ENCODE data around the gene NKD2.
"Not testable (repeated sequence)": the region's sequence is repeated elsewhere in the genome, so short reads cannot be mapped to it uniquely, and the experiment has no call there.

NKD2 gene

DNA sequence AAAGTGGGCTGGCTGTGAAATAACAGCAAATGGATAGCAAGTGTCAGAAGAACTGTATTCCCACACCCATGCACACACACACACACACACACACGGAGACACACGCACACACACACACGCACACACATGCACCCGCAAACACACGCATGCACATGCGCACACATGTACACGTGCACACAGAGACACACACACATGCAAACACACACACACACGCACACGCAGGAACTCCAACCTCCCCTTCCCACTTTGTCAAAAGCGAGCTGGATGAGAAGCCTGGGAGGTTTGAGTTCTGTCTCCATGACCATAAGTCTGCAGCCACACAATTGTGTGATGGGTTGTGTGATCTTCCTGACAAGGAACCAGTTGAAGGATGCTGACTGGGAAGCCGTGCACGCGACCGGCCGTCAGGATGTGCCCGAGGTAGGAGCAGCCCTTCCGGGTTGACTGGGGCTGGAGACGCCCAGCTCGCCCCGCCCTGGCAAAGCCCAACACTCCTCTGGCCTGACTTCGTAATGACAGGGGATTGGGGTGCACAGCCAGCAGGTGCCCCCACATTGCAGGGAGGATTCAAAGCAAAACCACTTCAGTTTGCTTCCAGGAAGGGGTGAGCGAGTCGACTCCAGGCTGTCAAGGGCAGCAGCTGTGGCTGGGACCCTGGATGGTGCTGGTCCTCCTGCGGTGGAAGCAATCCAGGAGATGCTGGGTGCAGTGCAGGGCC lies 29.3 kb upstream of the NKD2 start:
- no peak for DNase-seq

DNA sequence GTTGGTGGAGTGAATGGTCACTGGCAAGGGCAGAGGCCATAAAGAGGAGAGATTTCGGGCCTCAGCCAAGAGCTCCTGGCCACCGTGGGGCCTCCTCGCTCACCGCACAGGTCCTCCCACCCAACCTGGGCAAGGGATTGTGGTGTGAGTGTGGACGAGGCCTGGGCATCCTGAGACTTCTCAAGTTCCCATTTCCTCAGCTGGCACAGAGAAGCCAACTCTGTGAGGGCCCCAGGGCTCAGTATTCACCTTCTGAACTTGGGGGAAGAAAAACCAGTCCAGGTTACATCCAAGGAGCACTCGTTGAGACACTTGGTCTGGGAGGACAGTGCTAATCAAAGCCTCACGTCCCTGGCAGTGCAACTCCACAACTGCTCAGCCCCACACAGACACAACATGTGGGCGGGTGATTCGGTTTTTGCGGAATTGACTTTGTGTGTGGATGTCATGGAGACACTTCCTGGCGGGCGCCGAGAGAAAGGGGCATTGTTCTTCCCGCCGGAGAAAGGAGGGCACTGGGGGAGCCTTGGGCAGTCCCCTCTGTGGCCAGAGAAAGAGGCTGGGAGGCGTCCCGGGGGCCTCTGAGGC lies 28.5 kb upstream of the NKD2 start:
- DNase-seq = no peak

DNA sequence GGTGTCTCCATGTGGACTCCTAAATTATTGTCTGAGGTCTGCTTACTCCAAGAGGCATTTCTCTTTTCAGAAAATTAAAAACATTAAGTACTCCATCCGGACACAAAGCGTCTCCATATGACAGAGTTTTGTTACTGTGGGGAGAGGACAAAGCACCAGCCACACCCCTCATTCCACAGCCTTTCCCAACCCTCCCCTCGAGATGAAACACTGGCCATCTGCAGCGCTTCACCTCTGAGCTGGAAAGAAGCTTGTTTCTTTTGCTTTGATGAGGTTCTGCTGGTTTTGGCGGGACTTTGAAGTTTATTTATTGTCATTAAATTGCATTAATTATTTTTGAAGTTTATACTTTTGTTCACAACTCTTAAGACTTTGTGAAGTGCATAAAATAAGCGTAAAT lies 27.6 kb upstream of the NKD2 start:
- no peak for DNase-seq

DNA sequence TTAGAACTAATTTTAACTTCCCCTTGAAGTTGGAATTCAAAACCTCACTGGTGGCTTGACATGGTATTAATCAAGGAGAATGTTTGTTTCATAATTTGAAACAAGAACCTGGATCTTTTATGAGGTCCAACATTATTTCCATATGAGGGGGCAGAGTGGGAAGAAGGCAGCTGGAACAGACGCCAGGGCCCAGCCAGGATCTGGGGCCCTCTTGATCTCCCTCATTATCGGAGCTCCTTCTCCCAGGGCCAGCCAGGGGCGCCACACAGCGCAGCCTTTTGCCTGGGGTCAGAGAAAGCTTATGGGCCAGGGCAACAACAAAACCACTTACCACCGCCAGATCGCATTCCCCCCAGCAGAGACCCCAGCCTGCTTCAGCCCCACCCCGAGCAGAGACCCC lies 27.1 kb upstream of the NKD2 start:
- DNase-seq = no peak

DNA sequence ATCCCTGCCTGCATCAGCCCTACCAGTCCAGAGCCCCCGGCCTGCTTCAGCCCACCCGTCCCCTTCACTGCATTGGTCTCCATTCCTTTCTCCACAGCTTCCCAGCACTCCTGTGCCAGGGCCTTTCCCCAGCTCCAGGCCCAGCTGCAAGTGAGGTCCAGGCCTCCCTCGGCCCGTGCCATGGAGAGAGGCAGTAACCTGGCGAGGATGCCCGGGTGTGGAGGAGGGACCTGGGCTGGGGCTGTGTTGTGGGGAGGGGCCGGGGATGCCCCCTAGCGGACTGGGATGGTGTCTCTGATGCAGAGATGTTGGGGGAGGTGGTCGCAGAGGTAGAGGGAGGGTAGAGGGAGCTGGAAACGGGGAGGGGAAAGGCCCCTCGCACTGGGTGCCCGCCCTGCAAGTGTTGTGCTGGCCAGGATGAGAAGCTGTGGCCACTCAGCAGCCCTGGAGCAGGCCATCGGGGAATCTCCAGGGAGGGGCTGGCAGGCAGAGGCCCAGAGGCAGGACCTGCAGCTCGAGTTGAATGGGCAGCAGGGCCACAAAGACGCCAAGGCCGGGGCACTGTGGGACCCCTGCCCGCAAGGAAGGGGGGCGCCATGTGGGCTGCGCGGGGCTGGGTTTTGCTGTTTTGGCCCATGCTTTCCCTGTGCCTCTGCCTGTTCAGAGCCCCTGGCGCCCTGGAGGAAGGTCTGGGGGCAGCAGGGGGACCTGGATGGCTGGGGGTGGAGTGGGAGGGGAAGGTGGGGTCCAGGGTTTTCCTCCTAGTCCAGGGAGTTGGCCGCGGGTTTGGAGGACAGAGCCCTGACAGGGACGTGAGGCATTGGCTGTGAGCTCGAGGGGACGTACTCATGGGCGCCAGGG lies 26.0 kb upstream of the NKD2 start:
- DNase-seq = no peak

DNA sequence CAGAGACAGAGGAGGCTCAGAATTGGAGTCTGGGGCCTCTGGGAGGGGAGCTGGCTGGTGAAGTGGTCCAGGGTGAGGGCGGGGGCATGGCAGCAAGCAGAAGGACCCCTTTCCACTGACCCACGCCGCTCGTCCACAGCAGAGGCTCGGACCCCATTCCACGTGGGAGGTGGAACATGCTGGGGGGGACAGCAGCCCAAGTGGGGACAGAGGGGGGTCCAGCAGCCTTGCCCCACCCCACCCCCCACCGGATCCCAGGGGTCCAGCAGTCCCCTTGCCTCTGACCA lies 25.4 kb upstream of the NKD2 start:
- DNase-seq = no peak

DNA sequence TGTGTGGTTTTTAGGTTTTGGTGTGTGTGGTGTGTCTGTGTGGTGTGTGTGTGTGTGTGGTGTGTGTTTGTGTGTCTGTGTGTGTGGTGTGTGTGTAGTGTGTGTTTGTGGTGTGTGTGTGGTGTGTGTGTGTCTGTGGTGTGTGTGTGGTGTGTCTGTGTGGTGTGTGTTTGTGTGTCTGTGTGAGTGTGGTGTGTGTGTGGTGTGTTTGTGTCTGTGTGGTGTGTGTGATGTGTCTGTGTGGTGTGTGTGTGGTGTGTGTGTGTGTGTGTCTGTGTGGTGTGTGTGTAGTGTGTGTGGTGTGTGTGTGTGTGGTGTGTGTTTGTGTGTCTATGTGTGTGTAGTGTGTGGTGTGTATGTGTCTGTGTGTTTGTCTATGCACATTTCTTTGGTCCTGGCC lies 25.0 kb upstream of the NKD2 start:
- DNase-seq = no peak

DNA sequence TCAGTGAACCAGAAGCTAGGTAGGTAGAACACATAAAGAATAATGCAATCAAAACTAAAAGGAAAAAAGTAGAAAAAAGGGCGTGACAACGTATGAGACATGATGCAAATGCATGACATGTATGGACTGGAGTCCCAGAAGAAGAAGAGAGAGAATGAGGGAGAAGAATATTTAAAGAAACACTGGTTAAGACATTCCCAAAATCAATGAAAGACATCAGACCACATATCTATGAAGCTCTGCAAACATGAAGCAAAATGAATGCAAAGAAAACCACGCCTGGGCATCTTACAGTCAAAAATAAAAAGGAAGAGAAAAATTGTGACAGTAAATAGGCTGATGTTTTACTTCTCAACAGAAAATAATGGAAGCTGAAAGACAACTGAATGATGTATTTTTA lies 23.8 kb upstream of the NKD2 start:
- no peak for DNase-seq

DNA sequence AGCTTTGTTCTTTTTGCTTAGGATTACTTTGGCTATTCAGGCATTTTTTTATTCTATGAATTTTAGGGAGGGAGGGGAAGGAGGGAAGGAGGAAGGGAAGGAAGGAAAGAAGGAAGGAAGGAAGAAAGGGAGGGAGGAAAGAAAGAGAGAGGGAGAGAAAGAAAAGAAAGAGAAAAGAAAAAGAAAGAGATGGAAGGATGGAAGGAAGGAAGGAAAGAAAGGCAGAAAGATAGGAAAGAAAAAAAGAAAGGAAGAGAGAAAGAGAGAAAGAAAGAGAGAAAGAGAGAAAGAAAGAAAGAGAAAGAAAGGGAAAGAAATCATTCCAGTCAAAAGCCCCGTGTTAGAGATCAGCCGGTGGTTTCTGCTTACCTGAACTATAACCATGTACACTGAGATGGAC lies 20.8 kb upstream of the NKD2 start:
- DNase-seq = no peak

DNA sequence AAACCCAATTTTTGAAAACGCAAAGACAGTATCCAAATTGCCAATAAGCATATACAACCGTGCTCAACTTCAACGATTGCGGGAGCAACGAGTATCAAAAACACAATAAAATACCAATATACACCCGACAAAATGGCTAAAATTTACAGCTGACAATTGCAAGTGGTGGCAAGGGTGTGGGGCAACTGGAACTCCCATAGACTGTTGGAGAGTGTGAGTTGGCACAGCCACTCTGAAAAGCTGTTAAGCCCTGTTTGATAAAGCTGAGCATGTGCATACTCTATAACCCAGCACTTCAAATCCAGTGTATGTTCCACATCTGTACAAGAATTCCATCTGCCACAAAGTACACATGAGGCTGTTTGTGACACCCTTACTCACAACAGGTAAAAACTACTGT lies 20.3 kb upstream of the NKD2 start:
- DNase-seq = no peak

DNA sequence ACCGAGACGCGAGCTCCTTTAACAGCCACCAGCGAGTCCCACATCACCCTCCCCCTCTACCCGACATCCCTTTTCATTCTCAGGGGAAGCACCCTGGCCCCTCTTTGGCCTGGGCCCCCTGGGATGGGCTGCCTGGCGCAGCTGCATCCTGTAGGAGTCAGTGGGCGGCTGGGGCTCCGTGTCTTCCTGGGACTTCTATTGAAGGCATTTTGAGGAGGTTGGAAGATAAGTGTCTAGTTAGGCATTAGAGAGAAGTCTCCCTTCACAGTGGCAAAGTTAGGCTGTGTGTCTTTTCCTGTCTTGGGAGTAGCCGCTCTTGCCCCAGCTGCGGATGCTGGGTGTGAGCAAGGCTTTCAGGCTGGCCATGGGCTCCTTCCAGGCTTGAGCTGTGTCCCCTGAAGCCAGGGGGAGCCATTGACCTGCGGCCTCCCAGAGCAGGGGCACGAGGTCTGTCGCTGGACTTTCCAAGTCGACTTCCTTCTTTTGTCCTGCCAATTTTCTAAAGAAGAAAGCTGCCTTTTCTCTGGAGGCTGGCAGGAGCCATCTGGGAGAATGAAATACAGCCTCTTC lies 18.6 kb upstream of the NKD2 start:
- no peak for DNase-seq

DNA sequence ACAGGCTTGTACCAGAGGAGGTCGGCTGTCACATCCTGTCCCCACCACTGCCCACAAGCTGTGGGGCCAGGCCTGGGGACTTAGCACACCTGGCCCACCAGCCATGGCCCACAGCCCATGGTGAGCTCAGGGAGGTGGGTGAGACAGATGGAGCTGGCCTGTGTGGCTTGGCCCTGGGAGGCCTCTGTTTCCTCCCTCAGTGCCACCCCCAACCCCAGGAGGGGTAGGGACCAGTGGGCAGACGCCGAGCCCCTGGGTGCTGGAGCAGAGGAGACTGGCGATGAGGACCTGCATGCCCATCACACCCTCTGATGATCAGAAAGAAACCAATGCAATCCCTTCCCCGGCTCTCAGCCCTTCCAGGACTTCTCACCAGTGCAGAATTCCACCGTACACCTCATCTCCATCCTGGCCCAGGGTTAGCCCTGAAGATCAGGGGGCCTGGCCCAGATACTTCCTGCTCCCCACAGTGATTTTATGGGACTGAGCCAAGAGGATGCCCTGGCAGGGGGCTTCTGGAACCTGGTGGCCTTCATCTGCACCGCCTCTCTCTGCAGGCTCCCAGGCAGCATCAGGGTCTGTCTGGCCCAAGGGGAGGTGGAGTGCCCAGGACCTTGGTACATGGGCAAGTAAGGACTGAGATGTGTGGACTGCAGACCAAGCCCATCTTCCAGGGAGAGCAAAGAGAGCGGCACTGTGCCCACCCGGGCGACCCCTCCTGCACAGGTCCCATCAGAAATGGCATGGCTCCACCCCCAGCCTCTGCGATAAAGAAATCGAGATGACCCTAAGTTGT lies 16.9 kb upstream of the NKD2 start:
- DNase-seq = no peak

DNA sequence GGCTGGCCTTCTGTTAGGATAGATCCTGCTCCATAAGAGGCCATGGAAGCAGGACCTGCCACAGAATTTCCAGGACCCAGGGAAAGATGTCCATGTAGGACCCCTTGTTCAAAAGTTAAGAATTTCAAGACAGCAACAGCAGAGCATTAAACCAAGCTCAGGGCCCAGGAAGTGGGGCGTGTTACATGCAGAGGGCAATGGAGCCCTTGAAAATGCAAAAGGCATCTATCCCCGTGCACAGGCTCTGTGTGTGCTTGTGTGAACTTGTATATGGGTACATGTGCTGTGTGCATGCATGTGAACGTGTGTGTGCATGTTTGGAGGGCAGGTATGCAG lies 14.4 kb upstream of the NKD2 start:
- DNase-seq = no peak

DNA sequence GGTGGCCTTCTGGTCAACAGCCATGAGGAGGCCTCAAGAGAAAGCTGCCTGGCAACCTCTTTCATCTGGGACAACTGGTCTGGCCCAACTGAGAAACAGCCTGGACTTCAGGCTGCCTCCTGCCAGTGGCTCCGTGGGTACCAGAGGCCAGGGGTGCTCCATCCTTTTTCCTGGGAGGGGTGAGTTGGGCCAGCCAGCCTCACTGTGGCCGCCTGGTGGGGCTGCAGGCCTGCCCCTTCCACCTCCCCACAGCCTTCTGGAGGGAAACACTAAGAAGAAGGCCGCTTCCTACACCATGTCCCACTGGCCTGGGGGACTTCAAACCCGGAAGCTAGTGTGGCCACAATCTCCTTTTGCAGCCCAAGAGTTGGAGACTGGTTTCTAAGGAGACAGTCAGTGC lies 13.8 kb upstream of the NKD2 start:
- no peak for DNase-seq

DNA sequence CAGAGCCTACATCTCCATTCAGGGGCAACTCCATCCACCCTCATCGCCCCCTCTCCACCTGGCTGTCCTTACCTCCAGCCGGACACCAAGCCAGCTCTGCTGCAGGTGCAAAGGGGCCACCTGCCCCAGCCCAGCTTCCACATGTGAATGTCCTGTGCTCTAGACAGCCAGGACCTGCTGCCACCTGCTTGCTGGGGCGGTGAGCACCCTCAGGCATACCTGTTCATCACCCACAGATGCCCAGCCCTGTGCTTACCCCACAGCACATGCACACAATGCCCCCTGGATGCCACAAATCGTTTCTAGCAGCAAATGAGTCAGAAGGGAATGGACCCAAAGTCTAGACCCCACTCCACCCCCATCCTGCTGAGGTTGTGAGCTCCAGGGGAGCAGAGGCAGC lies 13.3 kb upstream of the NKD2 start:
- DNase-seq = no peak

DNA sequence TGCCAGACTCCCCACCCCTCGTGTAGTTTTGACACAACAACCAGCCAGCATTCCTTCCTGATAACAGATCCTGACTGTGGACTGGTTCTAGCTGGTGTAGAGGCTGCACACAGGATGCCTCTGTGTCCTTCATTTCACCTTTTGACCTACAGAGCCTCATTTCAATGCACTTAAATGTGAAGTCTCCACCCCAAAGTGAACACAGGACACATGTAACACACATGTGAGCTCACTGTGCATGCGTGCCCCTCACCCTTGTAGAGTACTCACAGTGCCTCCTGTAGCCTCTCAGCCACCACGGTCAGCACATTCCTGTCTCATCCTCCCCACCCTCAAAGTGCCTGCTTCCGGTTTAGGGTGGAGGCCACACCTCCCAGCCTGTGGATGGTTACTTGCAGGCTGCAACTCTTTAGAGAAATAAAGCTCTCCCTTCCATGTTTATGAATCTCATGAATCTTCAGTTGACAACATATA lies 11.6 kb upstream of the NKD2 start:
- DNase-seq = no peak

DNA sequence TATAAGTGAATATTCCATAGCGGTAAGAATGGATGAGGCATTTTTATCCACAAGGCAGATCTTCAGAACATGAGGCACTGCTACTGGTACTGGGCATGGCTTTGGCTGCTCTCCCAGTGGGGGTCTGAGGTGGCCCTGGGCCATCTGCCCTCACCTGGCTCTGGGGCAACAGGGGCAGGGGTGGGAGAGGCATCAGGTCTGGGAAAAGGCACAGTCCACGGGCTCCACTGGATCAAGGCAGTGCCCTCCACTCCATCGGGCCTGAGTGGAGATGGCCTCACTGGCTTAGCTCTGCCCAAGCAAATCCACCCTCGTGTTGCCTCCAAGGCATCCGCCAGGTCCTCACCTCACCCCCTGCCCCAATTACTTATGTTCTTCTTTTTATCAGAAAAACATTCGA lies 10.9 kb upstream of the NKD2 start:
- no peak for DNase-seq

DNA sequence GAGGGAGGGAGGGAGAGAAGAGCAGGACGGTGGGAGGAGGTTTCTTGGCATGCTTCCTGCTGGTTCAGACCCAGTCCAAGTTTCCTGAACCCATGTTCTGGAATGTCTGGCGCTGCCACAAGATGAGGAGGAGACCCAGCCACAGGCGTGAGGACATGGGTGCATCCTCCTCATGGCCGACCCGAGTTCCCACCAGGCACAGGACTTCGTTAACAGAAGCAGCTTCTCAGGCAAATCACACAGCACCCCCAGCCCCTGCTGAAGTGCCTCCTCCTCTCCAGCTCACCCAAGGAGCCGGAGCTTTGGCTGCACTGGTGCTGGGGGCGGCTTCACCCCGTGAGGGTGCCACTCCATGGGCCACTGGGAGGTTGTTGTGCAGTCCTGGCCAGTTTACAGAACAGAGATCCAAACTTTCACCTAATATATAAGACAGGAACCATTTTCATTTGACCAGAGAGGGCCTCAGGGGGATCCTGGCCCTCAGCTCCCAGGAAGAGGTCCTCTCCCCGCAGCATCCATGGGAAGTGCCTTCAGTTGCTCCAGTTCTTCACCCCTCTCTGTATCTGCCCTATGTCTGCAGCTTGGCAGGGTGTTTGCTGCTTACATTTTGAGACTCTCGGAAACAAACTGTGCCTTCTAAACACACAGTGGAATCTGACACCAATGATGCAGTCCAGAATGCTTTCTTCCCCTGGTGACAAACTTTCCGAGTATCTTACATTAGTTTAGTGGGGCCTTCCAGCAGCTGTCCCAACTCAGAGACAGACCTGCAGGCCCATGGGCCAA lies 10.2 kb upstream of the NKD2 start:
- DNase-seq = no peak

DNA sequence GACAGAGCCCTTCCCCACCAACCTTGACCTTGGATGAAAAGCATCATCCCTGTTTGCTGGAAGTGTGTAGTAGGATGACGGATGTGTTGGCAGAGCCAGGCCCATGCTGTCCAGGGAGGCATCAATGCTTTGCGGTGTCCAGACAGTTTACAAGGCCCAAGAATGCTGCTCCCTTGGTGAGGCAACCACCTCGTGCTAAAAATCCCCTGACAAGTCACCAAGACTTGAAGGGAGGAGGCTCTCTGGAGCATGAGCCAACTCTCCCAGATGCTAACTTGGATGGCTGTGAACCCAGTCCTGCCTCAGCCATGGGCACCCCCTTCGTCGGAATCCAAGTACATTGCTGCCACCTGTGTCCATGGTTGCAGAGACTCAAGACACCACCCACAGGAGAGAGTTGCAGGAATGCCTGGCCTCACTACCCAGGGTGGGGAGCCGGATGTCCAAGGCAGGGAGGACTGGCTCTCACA lies 9.5 kb upstream of the NKD2 start:
- DNase-seq = no peak

DNA sequence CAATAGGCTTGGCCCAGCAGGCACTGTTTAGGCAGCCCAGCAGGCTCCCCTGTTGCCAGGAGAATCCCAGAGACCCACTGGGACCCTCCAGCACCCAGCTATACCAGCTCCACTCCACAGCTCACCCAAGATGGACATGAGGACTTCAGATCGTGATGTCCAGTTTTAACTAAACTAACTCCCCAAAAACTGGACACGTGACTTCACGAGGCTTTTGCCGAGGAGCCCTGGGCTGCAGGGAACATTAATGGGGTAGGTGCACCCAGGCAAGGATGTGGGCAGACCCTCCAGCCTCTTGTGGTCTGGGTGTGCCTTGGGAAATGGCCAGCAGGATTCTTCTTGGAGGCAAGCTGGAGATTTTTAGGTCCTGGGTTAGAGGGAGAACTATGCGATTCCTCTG lies 8.9 kb upstream of the NKD2 start:
- no peak for DNase-seq

DNA sequence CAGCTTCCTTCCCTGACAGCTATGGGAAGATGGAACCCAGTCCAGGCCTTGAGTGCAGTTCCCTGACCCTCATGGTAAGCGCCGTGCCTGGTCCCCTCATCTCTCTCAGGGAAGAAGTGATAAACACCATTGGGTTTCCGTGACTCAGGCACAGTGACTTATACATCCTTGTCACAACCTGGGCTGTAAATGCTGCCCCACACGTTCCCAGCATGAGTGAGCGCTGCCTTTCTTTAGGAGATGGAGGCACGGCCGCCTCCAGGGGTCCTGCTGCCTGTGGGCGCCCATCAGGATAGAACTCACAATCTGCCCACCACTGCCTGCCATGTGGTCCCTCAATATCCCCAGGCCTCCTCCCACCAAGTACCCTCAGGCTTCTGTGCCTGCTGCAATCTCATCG lies 8.3 kb upstream of the NKD2 start:
- DNase-seq = no peak

DNA sequence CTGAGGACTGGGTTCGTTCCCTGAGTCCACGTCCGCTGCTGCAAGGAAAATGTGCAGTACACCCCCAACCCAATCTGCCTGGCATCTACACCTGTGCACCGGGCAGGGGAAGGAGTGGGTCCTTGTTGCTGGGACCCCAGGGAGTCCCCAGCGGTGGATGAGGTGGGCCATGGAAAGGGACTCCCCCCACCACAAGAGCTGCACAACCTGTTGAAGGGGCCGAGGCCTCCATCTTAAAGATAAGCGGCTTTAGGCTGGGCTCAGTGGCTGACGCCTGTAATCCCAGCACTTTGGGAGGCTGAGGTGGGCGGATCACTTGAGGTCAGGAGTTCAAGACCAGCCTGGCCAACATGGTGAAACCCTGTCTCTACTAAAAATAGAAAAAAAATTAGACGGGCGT lies 7.8 kb upstream of the NKD2 start:
- DNase-seq = not testable (repeated sequence)

Measured in activated naive CD4-positive, alpha-beta T cell treated with anti-CD3 and anti-CD28 coated beads, Interleukin-2, amount 50 U/mL, for 16 hours (primary cell).